OCI-LY3 (cell line): Measurements from ENCODE around the gene ZC3H18.

Experiments used
- H2AFZ ChIP-seq: fragments of 200-600, 300-600 bp; shearing (Covaris generic); 2 replicates; pipeline ENCODE4 v1.6.0; 2014; ENCODE audit warnings: antibody characterized with exemption, low read depth, low read length
- H3K27ac ChIP-seq: fragments of 200-600, 300-600 bp; sonication (generic); 2 replicates; pipeline ENCODE4 v1.5.1; 2014; ENCODE audit warnings: mild to moderate bottlenecking, low read length, moderate library complexity, mixed read lengths
- H3K27me3 ChIP-seq: fragments of 200-600, 300-600 bp; sonication (generic); 2 replicates; pipeline ENCODE4 v1.6.1; 2014; ENCODE audit warnings: low read depth, low read length, mixed read lengths
- H3K36me3 ChIP-seq: fragments of 200-600, 300-600 bp; sonication (generic); replicated peaks from 2 replicates; pipeline ENCODE3; 2014; ENCODE audit warnings: low read depth, low read length, mixed read lengths
- H3K4me1 ChIP-seq: fragments of 300-600, 200-600 bp; sonication (generic); 2 replicates; pipeline ENCODE4 v1.6.1; 2014; ENCODE audit warnings: low read length, mixed read lengths
- H3K4me2 ChIP-seq: fragments of 200-600, 300-600 bp; sonication (generic); 2 replicates; pipeline ENCODE4 v1.6.1; 2014; ENCODE audit warnings: low read length, mixed read lengths
- H3K4me3 ChIP-seq: fragments of 300-600, 200-600 bp; sonication (generic); 2 replicates; pipeline ENCODE4 v1.5.1; 2014; ENCODE audit warnings: antibody characterized with exemption, mild to moderate bottlenecking, low read length, moderate library complexity
- H3K79me2 ChIP-seq: fragments of 300-600, 200-600 bp; shearing (Covaris generic); 2 replicates; pipeline ENCODE4 v1.6.1; 2014; ENCODE audit warnings: mild to moderate bottlenecking, low read length, mixed read lengths
- H3K9ac ChIP-seq: fragments of 300-600, 200-600 bp; shearing (Covaris generic); 2 replicates; pipeline ENCODE4 v1.6.0; 2014; ENCODE audit warnings: mild to moderate bottlenecking, low read length, moderate library complexity
- H3K9me3 ChIP-seq: fragments of 200-600, 300-600 bp; shearing (Covaris generic); 2 replicates; pipeline ENCODE4 v1.6.1; 2014; ENCODE audit warnings: low read length, mixed read lengths; ENCODE audit not compliant: insufficient read depth
- H4K20me1 ChIP-seq: fragments of 200-600, 300-600 bp; sonication (generic); 2 replicates; pipeline ENCODE4 v1.6.1; 2016; ENCODE audit warnings: low read length, mixed read lengths; ENCODE audit not compliant: insufficient read depth
- EZH2phosphoT487 ChIP-seq: fragments of 200-600 bp; shearing (Covaris generic); IDR thresholded peaks from 2 replicates; pipeline ENCODE4 v1.6.1; 2018; ENCODE audit warnings: antibody characterized with exemption, mixed run types, low read depth
- TF ChIP-seq, protein P1 (sequence below): fragments of 200-600, 300-600 bp; sonication (generic); IDR thresholded peaks from 2 replicates; pipeline ENCODE4 v1.5.1; 2014; ENCODE audit warnings: antibody characterized with exemption, low read length, low read depth

The ZC3H18 gene

DNA sequence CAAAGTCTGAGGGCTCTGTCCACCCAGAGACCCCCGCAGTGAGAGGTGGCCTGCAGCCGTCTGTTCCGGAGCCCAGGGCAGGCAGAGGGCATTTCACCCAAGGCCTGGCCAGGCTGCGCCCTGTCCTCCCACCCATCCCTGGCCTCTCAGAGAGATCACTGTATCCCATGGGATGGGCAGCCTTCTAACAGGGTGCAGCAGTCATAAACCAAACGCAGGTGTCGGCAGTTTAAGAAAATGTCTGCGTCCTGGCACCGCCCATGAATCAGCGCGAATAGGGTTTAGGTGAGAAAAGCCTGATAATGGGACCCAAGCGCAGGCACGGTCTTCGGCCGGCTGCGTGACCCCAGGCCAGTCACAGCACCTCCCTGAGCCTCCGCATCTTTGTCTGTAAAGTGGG lies 75.3 kb downstream of the ZC3H18 start:
- TF ChIP-seq, protein P1, sequence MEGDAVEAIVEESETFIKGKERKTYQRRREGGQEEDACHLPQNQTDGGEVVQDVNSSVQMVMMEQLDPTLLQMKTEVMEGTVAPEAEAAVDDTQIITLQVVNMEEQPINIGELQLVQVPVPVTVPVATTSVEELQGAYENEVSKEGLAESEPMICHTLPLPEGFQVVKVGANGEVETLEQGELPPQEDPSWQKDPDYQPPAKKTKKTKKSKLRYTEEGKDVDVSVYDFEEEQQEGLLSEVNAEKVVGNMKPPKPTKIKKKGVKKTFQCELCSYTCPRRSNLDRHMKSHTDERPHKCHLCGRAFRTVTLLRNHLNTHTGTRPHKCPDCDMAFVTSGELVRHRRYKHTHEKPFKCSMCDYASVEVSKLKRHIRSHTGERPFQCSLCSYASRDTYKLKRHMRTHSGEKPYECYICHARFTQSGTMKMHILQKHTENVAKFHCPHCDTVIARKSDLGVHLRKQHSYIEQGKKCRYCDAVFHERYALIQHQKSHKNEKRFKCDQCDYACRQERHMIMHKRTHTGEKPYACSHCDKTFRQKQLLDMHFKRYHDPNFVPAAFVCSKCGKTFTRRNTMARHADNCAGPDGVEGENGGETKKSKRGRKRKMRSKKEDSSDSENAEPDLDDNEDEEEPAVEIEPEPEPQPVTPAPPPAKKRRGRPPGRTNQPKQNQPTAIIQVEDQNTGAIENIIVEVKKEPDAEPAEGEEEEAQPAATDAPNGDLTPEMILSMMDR = no peak
- no peak for TF ChIP-seq EZH2phosphoT487
- H3K27me3 ChIP-seq = peaks cover 10% of the 10 kb centered on the region
- peaks cover 35% of the 10 kb centered on the region for H3K79me2 ChIP-seq
- H3K4me1 ChIP-seq = peaks cover 20% of the 10 kb centered on the region
- peaks cover 78% of the 10 kb centered on the region for H4K20me1 ChIP-seq
- H3K4me3 ChIP-seq = no peak overlapping the region
- H3K9ac ChIP-seq = no peak overlapping the region
- no peak overlapping the region for H2AFZ ChIP-seq
- no peaks in the 10 kb centered on the region for H3K9me3 ChIP-seq
- H3K36me3 ChIP-seq = peaks cover 51% of the 10 kb centered on the region
- H3K27ac ChIP-seq = no peak overlapping the region
- no peak overlapping the region for H3K4me2 ChIP-seq

DNA sequence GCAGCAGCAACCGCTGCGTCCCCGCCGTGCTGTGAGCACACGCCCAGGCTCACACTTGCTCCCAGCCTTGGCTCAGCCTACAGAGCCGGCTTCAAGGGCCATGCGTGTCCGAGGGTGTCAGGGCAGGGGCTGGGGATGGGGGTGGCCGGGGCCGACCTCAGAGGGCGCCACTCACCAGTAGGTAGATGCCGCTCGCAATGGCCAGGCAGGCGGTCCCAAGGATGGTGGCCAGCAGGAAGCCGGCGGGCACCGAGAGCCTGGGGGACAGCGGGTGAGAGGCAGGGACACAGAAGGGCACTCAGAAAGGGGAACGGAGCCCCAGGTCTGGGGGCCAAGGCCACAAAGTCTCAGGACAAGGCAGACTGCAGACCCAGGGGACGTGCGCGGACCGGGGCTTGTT lies 75.7 kb downstream of the ZC3H18 start:
- Histone ChIP-seq H4K20me1 (peaks cover 78% of the 10 kb centered on the region), H3K9ac (no peak overlapping the region), H3K4me1 (peaks cover 20% of the 10 kb centered on the region), H3K36me3 (peaks cover 51% of the 10 kb centered on the region), H3K79me2 (peaks cover 38% of the 10 kb centered on the region), H3K27me3 (peaks cover 5% of the 10 kb centered on the region), H3K27ac (no peak overlapping the region), H3K4me3 (no peak overlapping the region), H3K9me3 (no peaks in the 10 kb centered on the region), H3K4me2 (no peak overlapping the region), H2AFZ (no peak overlapping the region)
- TF ChIP-seq, protein P1 = no peak
- no peak for TF ChIP-seq EZH2phosphoT487

DNA sequence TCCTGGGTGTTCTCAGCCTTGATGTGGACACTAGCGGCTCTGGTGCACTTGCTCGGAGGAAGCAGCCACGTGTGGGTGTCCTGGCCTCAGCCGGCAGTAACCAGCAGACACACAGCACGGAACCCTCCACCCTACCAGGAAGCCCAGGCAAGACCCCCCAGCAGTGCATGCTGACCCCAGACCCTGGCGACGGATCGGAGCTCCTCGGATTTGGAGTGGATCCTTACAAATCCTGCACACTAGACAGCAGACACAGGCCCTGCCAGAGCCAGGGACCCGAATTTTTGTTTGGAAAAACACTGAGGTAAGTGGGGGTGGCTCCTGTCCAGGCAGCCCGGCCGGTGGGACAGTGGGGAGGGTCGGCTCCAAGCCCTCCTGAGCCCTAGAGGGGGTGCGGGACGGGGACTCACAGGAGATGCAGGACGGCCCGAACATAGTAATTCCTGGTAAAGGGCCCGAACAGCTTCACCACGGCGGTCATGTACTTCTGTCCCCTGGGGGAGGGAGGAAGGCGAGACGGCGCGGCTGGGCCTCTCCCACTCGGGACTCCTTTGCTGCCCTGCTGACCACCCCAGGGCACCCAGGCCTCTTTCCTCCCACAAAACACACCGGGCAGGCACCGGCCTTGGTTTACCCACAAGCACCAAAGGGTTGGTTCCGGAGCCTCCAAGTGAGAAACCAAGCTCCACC lies 76.3 kb downstream of the ZC3H18 start:
- no peak overlapping the region for H3K27ac ChIP-seq
- H3K9me3 ChIP-seq = no peaks in the 10 kb centered on the region
- peaks cover 38% of the 10 kb centered on the region for H3K79me2 ChIP-seq
- H3K4me1 ChIP-seq = peaks cover 23% of the 10 kb centered on the region
- peaks cover 78% of the 10 kb centered on the region for H4K20me1 ChIP-seq
- H3K27me3 ChIP-seq = no peaks in the 10 kb centered on the region
- no peak overlapping the region for H3K4me2 ChIP-seq
- no peak overlapping the region for H2AFZ ChIP-seq
- peaks cover 51% of the 10 kb centered on the region for H3K36me3 ChIP-seq
- no peak overlapping the region for H3K4me3 ChIP-seq
- TF ChIP-seq, protein P1 = no peak
- TF ChIP-seq EZH2phosphoT487 = no peak
- H3K9ac ChIP-seq = no peak overlapping the region

DNA sequence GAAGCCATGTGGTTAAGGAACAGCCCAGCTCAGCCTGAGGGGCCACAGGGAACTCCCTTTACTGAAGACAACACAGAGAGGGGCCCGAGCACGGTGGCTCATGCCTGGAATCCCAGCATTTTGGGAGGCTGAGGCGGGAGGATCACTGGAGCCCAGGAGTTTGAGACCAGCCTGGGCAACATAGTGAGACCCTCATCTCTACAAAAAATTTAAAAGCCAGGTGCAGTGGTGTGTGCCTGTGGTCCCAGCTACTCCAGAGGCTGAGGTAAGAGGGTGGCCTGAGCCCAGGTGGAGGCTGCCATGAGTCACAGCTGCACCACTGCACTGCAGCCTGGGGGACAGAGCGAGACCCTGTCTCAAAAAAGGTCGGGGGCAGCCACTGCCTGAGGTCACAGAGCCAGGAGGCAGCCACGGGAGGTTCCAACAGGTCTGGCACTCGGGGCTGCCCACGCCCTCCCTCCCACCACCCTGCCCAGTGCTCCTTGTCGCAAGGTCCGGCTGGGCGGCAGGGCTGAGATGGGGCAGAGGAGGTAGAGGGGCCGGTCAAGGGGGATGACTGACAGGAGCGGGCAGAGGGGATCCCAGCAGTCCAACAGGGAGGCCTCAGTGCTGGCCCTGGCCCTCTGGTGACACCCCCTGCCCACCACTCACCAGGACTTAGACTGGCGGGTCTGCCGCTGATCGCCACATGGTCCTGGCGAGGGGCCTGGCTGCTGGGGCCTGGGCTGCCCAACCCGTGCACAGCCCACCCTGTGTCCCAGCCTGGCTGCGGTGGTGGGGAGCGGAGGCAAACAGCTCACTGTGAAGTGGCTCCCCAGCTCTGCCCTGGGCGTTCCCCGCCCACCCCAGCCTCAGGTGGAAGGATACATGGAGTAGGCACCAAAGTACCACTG lies 77.2 kb downstream of the ZC3H18 start:
- Histone ChIP-seq H3K4me3 (no peak overlapping the region), H3K9ac (no peak overlapping the region), H3K27me3 (no peaks in the 10 kb centered on the region), H3K36me3 (peaks cover 53% of the 10 kb centered on the region), H3K4me2 (peak overlapping the region; percentile 89; the same call in 1 of the 2 replicates), H3K79me2 (peaks cover 38% of the 10 kb centered on the region), H3K4me1 (peaks cover 32% of the 10 kb centered on the region), H3K27ac (no peak overlapping the region), H4K20me1 (peaks cover 72% of the 10 kb centered on the region), H3K9me3 (no peaks in the 10 kb centered on the region), H2AFZ (no peak overlapping the region)
- TF ChIP-seq EZH2phosphoT487 = no peak
- TF ChIP-seq, protein P1 = no peak
